Measurements from ENCODE around the gene ARID4B. TPM values are rescaled to one million over a fixed set of nuclear protein-coding genes. Genes with fewer than 3 reads are reported as not detected.
A peak's percentile ranks its signal among the peaks of the same experiment; 100 is the strongest.
"Not testable (repeated sequence)": the region's sequence is repeated elsewhere in the genome, so short reads cannot be mapped to it uniquely, and the experiment has no call there.

The ARID4B gene
- total RNA-seq, 1 experiment from 2014 or later, result 34.6 TPM

DNA sequence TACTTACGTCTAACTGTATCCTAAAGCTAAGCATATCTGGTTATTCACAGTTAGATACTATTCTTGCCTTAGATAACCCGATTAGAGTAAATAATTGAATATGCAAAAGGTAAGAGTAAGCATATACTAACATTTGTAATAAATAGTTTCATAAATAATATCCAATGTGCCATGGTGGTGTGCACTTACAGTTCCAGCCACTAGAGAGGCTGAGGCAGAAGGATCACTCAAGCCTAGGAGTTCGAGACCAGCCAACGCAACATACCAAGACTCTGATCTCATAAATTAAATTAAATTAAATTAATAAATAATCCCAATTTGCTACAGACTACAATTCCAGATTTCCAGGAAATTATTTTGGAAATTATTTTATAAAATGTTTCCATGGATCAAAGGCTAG lies 12.2 kb downstream of the ARID4B start:
- DNase-seq, result no peak
- Histone ChIP-seq H3K27ac (no peak overlapping the region), H3K9me3 (replicated peaks) (no peaks in the 10 kb centered on the region), H3K36me3 (peaks cover 28% of the 10 kb centered on the region), H3K27me3 (no peaks in the 10 kb centered on the region), H3K4me1 (no peaks in the 10 kb centered on the region), H3K4me3 (no peak overlapping the region)

DNA sequence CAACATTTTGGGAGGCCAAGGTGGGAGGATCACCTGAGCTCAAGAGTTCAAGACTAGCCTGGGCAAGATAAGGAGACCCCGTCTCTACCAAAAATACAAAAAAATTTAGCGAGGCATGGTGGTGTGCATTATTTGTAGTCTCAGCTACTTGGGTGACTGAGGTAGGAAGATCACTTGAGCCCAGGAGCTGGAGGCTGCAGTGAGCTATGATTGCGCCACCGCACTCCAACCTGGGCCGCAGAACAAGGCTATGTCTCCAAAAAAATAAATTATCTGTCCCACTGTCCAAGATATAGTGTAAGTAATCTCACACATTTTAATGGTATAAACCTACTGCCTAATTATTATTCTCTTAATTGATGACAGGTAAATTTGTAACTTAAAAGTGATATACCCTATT lies 12.8 kb downstream of the ARID4B start:
- no peak for DNase-seq
- Histone ChIP-seq H3K27me3 (no peaks in the 10 kb centered on the region), H3K27ac (no peak overlapping the region)

DNA sequence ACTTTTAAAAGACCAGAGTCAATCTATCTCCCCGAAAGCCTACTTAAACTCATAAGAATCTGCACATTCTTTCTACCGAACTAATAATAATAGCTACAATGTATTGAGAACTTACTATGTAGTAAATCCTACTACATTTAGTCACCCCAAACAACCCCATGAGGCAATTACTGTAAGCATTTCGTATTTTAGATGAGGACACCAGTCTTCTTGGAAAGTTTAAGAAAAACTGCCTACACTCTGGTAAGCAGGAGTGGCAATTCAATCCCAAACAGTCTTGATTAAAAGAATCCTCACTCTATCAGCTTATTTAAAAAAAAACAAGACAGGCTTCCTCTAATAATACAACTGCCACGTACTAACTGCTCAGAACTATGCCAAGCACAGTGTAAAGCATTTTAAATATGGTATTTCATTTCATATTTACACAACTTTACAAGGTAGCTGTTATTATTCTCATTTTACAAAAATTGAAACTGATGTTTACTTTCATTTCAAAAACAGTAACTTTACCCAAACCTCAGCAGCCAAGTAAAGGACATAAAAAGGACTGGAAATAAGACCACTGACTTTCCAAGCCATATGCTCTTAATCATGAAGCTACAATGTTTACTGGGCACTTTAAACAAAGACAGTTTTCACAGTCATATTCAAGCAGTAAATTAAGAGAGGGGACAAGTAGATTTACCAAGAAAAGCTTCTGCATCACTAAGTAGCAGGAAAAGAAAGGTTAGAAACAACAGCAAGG lies 13.9 kb downstream of the ARID4B start:
- Histone ChIP-seq H3K4me3 (no peak overlapping the region), H3K36me3 (peaks cover 36% of the 10 kb centered on the region), H3K4me1 (no peaks in the 10 kb centered on the region), H3K27me3 (no peaks in the 10 kb centered on the region), H3K9me3 (replicated peaks) (0 out of 2 replicates have a peak, but pooled peaks cover 3% of the 10 kb centered on the region), H3K27ac (no peak overlapping the region)
- DNase-seq, result no peak

More for the DNA sequence above, 12.8 kb downstream of the ARID4B start:
- H3K4me3 ChIP-seq, result no peak overlapping the region
- peaks cover 34% of the 10 kb centered on the region for H3K36me3 ChIP-seq
- 0 out of 2 replicates have a peak, but pooled peaks cover 1% of the 10 kb centered on the region for H3K9me3 ChIP-seq (replicated peaks)
- no peaks in the 10 kb centered on the region for H3K4me1 ChIP-seq

DNA sequence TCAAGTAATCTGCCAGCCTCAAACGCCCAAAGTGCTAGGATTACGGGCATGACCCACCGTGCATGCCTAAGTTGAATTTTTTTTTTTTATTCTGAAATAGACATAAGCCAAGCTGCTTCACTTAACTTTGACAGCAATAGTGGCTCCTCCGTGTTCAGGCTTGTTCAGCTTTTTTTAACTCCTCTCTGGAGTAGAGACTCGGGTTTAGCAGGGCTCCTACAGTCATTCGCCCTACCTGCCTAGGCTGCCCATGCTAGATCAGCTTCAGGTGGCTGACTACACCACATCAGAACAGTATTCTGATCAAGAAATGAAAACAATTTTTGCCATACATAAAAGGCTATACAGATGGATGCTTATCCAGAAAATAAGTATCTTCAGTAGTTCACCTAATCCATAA lies 14.7 kb downstream of the ARID4B start:
- H3K9me3 ChIP-seq (replicated peaks), result 0 out of 2 replicates have a peak, but pooled peaks cover 3% of the 10 kb centered on the region
- no peak overlapping the region for H3K4me3 ChIP-seq
- no peaks in the 10 kb centered on the region for H3K4me1 ChIP-seq
- H3K27ac ChIP-seq, result no peak overlapping the region
- no peak for DNase-seq
- H3K36me3 ChIP-seq, result peaks cover 28% of the 10 kb centered on the region
- H3K27me3 ChIP-seq, result no peaks in the 10 kb centered on the region

DNA sequence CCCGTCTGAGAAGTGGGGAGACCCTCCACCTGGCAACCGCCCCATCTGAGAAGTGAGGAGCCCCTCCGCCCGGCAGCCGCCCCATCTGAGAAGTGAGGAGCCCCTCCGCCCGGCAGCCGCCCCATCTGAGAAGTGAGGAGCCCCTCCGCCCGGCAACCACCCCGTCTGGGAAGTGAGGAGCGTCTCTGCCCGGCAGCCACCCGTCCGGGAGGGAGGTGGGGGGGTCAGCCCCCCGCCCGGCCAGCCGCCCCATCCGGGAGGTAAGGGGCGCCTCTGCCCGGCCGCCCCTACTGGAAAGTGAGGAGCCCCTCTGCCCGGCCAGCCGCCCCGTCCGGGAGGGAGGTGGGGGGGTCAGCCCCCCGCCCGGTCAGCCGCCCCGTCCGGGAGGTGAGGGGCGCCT lies 18.8 kb downstream of the ARID4B start:
- not testable (repeated sequence) for H3K27ac ChIP-seq; H3K4me1 ChIP-seq; H3K27me3 ChIP-seq; DNase-seq; H3K4me3 ChIP-seq; H3K9me3 ChIP-seq (replicated peaks)
- peaks cover 25% of the 10 kb centered on the region for H3K36me3 ChIP-seq

DNA sequence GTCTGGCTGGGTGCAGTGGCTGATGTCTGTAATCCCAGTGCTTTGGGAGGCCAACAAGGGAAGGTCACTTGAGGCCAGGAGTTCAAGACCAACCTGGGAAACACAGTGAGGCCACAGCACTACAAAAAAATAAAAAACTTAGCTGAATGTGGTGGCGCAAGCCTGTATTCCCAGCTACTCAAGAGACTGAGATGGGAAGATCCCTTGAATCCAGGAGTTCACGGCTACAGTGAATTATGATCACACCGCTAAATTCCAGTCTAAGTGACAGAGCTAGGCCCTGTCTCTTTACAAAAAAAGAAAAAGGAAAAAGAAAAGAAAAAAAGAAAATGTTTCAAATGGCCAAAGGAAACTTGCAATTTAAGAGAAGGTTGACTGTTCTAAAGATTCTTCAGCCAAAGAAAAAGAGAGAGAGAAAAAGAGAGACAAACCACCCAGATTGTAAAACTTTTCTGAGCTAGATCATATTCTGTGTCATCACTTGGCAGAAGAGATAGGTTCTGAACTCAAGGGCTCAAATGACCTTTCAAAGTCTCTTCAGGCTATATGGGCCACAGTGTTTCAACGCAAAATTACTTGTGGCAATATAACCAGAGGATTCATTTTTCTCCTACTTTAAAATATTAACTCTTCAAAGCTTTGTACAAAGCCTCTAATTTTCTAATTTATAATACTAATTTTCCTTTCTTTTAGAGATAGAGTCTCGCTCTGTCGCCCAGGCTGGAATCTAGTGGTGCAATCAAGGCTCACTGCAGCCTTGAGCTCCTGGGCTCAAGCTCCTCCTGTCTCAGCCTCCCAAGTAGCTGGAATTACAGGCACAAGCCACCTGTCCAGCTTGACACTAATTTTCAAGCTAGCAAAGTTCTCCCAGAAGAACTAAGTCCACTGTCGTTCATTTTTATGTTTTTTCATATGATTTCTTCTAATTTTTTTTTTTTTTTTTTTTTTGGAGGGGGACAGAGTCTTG lies 20.5 kb downstream of the ARID4B start:
- no peak for DNase-seq
- Histone ChIP-seq H3K27ac (no peak overlapping the region), H3K9me3 (replicated peaks) (0 out of 2 replicates have a peak, but pooled peaks cover 5% of the 10 kb centered on the region), H3K27me3 (no peaks in the 10 kb centered on the region), H3K36me3 (peaks cover 24% of the 10 kb centered on the region), H3K4me1 (no peaks in the 10 kb centered on the region; the same call in 1 of the 2 replicates), H3K4me3 (no peak overlapping the region)

DNA sequence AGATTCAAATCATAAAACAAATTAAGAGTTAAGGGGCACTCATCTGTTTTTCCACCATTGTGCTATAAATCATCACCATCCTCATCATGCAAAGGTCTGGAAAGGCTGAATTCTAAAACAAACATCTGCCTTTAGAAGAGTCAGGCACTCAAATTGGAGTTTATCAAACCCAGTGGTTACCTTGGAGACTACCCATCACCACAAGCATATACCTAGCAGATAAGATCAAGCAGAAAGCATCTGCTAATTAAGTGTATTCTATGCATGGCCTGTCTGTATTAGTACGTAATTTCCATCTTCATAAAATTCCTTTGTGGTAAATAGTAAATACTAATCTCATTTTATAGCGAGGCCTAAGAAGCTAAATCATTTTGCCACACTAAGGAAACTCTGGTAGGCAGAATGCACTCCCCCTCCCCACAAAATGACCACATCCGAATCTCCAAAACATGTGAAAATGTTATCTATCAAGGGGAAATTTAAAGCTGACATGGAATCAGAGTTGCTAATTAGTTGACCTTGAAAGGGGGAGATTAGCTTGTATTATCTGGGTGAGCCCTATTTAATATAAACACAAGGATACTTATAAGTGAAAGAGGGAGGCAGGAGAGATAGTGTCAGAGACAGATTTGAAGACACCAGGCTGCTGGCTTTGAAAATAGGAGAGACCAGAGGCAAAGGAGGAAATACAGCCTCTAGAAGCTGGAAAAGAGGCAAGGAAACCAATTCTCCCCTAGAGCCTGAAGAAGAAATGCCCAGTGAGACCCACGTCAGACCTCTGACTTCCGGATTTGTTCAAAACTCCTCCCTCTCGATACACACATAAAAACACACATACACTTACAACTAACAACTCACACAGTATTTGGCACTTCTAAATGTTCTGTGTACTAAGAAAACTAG lies 23.2 kb downstream of the ARID4B start:
- Histone ChIP-seq H3K27me3 (no peaks in the 10 kb centered on the region), H3K4me1 (no peaks in the 10 kb centered on the region; the same call in 1 of the 2 replicates), H3K27ac (no peak overlapping the region), H3K9me3 (replicated peaks) (0 out of 2 replicates have a peak, but pooled peaks cover 2% of the 10 kb centered on the region), H3K36me3 (peaks cover 7% of the 10 kb centered on the region; the same call in 1 of the 2 replicates), H3K4me3 (no peak overlapping the region)
- no peak for DNase-seq

DNA sequence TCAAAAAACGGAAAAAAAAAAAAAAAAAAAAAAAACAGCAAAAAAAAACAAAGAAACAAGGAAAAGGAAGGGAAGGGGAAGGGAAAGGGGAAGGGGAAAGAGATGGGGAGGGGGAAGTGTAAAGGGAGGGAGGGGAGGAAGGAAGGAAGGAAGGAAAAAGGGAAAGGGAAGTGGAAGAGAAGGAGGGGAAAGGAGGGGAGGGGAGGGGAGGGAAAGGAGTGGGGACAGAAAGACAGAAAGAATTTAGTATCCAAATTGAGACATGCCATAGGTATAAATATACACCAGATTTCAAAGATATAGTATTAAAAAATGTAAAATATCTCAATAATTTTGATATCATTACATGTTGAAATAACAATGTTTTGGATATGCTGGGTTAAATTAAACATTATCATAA lies 25.8 kb downstream of the ARID4B start:
- Histone ChIP-seq H3K9me3 (replicated peaks) (0 out of 2 replicates have a peak, but pooled peaks cover under 1% of the 10 kb centered on the region), H3K27ac (no peak overlapping the region), H3K4me1 (peaks cover 10% of the 10 kb centered on the region; the same call in 1 of the 2 replicates), H3K27me3 (no peaks in the 10 kb centered on the region), H3K36me3 (peaks cover 1% of the 10 kb centered on the region; the same call in 1 of the 2 replicates), H3K4me3 (no peak overlapping the region)
- no peak for DNase-seq

DNA sequence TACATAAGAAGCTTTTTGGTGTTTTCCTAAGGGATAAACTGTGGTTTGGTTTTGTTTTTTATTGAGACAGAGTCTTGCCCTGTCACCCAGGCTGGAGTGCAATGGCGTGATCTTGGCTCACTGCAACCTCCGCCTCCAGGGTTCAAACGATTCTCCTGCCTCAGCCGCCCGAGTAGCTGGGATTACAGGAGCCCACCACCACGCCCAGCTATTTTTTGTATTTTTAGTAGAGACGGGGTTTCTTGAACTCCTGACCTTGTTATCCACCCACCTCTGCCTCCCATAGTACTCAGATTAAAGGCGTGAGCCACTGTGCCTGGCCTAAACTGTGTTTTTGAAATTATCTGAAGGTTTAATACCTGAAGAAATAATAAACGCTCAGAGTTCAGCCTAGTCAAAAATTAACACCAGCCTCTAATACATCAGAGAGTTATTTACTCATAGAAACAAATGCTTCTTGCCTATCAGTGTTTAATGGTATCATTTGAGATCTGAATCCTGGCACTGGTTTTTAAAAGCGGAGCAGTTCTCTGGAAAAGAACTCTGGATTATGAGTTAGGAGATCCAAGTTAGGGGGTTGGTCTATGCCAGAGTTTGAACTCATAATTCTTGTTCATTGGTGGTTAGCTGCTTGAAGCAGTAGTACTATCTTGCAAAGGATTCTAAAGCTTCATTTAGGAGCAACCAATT lies 28.7 kb downstream of the ARID4B start:
- no peak for DNase-seq
- H3K36me3 ChIP-seq, result no peaks in the 10 kb centered on the region; the same call in 1 of the 2 replicates
- no peak overlapping the region for H3K27ac ChIP-seq
- no peaks in the 10 kb centered on the region for H3K27me3 ChIP-seq
- no peaks in the 10 kb centered on the region for H3K9me3 ChIP-seq (replicated peaks)
- peaks cover 10% of the 10 kb centered on the region; the same call in 1 of the 2 replicates for H3K4me1 ChIP-seq
- H3K4me3 ChIP-seq, result no peak overlapping the region

DNA sequence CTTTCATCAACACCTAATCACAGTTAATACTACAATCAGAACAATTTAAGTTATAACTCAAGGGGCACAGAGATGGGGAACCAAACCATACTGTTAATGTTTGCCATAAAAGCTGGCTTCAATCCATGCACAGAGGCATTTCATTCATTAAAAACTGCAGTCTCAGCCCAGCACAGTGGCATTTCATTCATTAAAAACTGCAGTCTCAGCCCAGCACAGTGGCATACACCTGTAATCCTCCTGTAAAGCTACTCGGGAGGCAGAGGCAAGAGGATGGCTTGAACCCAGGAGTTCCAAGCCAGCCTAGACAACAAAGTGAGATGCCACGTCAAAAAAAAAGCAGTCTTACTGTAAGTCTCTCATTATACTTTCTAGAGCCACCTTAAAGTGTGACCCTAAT lies 29.2 kb downstream of the ARID4B start:
- H3K27me3 ChIP-seq, result no peaks in the 10 kb centered on the region
- no peaks in the 10 kb centered on the region for H3K9me3 ChIP-seq (replicated peaks)
- no peaks in the 10 kb centered on the region; the same call in 1 of the 2 replicates for H3K36me3 ChIP-seq
- H3K4me1 ChIP-seq, result peaks cover 10% of the 10 kb centered on the region; the same call in 1 of the 2 replicates
- DNase-seq, result no peak
- H3K4me3 ChIP-seq, result no peak overlapping the region
- no peak overlapping the region for H3K27ac ChIP-seq

DNA sequence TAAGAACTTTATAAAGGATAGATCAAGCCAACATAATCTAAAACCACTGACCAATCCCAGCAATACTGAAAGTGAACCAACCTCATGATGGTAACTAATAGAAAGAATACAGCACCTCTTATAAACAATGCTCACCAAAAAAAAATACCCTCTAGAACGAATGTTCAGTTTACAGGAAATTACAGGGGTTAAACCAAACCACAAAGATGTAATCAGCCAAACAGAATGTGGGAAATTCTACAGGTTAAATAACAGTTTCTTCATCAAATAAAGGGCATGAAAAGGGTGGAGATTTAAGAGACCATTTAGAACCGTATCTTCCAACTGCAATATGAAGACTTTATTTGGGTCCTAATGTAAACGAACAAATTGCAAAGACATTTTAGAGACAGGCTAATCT lies 30.4 kb downstream of the ARID4B start:
- Histone ChIP-seq H3K4me3 (no peak overlapping the region), H3K36me3 (no peaks in the 10 kb centered on the region), H3K4me1 (peaks cover 10% of the 10 kb centered on the region; the same call in 1 of the 2 replicates), H3K9me3 (replicated peaks) (no peaks in the 10 kb centered on the region), H3K27me3 (no peaks in the 10 kb centered on the region), H3K27ac (no peak overlapping the region)
- DNase-seq, result peak in 1 of 2 experiments; percentile 26

DNA sequence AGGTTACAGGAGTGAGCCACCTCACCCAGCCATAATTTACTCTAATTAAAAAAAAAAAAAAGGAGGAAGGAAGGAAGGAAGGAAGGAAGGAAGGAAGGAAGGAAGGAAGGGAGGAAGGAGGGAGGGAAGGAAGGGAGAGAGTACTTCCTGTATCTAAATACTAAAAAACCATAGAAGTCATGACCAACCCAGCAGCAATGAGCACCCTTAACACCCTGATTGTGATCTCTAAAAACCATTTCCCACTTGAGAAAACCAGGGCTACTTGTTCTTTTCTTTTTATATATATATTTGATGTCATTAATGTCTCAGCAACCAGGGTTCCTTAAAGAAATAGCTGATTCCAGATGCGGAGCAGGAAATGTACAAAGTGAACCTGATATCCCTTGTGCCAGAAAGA lies 31.2 kb downstream of the ARID4B start:
- H3K36me3 ChIP-seq, result no peaks in the 10 kb centered on the region
- no peaks in the 10 kb centered on the region for H3K27me3 ChIP-seq
- H3K4me1 ChIP-seq, result peaks cover 10% of the 10 kb centered on the region; the same call in 1 of the 2 replicates
- H3K27ac ChIP-seq, result no peak overlapping the region
- H3K9me3 ChIP-seq (replicated peaks), result no peaks in the 10 kb centered on the region
- no peak for DNase-seq
- no peak overlapping the region for H3K4me3 ChIP-seq

DNA sequence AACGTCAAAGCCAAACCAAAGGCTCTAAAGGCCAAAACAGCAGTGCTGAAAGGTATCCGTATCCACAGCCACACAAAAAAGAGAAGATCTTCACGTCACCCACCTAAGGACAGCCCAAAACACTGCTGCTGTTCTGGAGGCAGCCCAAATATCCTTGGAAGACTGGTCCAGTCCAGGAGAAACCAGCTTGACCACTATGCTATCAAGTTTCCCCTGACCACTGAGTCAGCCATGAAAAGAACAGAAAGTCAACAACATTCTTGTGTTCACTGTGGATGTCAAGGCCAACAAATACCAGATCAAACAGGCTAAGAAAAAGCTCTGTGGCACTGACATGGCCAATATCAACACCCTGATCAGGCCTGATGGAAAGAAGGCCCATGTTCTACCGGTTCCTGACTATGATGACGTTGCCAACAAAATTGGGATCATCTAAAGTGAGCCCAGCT lies 32.1 kb downstream of the ARID4B start:
- H3K36me3 ChIP-seq, result no peaks in the 10 kb centered on the region
- no peak overlapping the region for H3K27ac ChIP-seq
- peaks cover 11% of the 10 kb centered on the region; the same call in 1 of the 2 replicates for H3K4me1 ChIP-seq
- no peaks in the 10 kb centered on the region for H3K9me3 ChIP-seq (replicated peaks)
- no peak for DNase-seq
- H3K27me3 ChIP-seq, result no peaks in the 10 kb centered on the region
- no peak overlapping the region for H3K4me3 ChIP-seq
